ENCODE data around the gene CP.
"Not testable (repeated sequence)": the region's sequence is repeated elsewhere in the genome, so short reads cannot be mapped to it uniquely, and the experiment has no call there.

The CP gene

GRCh38 chr3:149221783-149222517, at the start of gene CP:
Gene CP, minus strand, starts transcription at chr3:149221829. Its CDS starts 37 bp downstream, at chr3:149221792.
- DNase-seq: no peak

- no peak for DNase-seq
Measured at GRCh38 chr3:149270180-149270579, 48.6 kb upstream of the CP start.

GRCh38 chr3:149269687-149270086, 48.1 kb upstream of the CP start:
- DNase-seq: no peak

GRCh38 chr3:149267565-149267964, 45.9 kb upstream of the CP start:
- no peak for DNase-seq

- DNase-seq: no peak
Measured at GRCh38 chr3:149266736-149267135, 45.1 kb upstream of the CP start.

GRCh38 chr3:149263856-149264255, 42.2 kb upstream of the CP start:
- no peak for DNase-seq

GRCh38 chr3:149258714-149259113, 37.1 kb upstream of the CP start:
- no peak for DNase-seq

- DNase-seq: no peak
Measured at GRCh38 chr3:149258298-149258697, 36.7 kb upstream of the CP start.

GRCh38 chr3:149252272-149252671, 30.6 kb upstream of the CP start:
- DNase-seq: no peak

GRCh38 chr3:149251186-149251585, 29.6 kb upstream of the CP start:
- no peak for DNase-seq

- DNase-seq: no peak
Measured at GRCh38 chr3:149247929-149248691, 26.5 kb upstream of the CP start.

- DNase-seq: no peak
Measured at GRCh38 chr3:149247008-149247710, 25.5 kb upstream of the CP start.

- DNase-seq: no peak
Measured at GRCh38 chr3:149245738-149246451, 24.3 kb upstream of the CP start.

- DNase-seq: no peak
Measured at GRCh38 chr3:149243540-149243939, 21.9 kb upstream of the CP start.

GRCh38 chr3:149239357-149239936, 17.8 kb upstream of the CP start:
- no peak for DNase-seq

GRCh38 chr3:149238268-149238667, 16.6 kb upstream of the CP start:
- DNase-seq: not testable (repeated sequence)

- no peak for DNase-seq
Measured at GRCh38 chr3:149235599-149236424, 14.2 kb upstream of the CP start.

GRCh38 chr3:149234671-149235245, 13.1 kb upstream of the CP start:
- no peak for DNase-seq

- DNase-seq: no peak
Measured at GRCh38 chr3:149233323-149233722, 11.7 kb upstream of the CP start.

GRCh38 chr3:149231871-149232270, 10.2 kb upstream of the CP start:
- DNase-seq: no peak

- DNase-seq: no peak
Measured at GRCh38 chr3:149227591-149228268, 6.1 kb upstream of the CP start.
